ENCODE results near the gene PDE4B. TPM values are rescaled to one million over a fixed set of nuclear protein-coding genes. Genes with fewer than 3 reads are reported as not detected.

PDE4B gene
- total and polyA plus RNA-seq, 9 of the 15 experiments (the other 6 are each of a cell fraction or from before 2014, with no cell fraction given) = 0.09 TPM; not detected in 8

GRCh38 chr1:66166753-66167152 lies 374.1 kb downstream of the PDE4B start (continued):
- TF ChIP-seq ZNF551 (CRISPR knock-in tag; IDR thresholded peaks at IDR 0.05) (no peak), ZKSCAN8 (CRISPR knock-in tag; IDR thresholded peaks at IDR 0.05) (no peak), NEUROD1 (IDR thresholded peaks at IDR 0.05; ENCODE audit: borderline replicate concordance, low read depth, low read length, partially characterized antibody) (no peak), HBP1 (CRISPR knock-in tag; IDR thresholded peaks at IDR 0.05) (no peak), PHTF2 (CRISPR knock-in tag; IDR thresholded peaks at IDR 0.05) (no peak), TFE3 (CRISPR knock-in tag; IDR thresholded peaks at IDR 0.05) (no peak), NCOA6 (IDR thresholded peaks at IDR 0.05) (no peak), SP2 (IDR thresholded peaks at IDR 0.05; ENCODE audit: extremely low read depth, low read depth, low read length, poor library complexity, severe bottlenecking) (no peak), EWSR1 (IDR thresholded peaks at IDR 0.05; ENCODE audit: borderline replicate concordance, low read depth, partially characterized antibody) (no peak), MAFG (tag; conservative IDR thresholded peaks at IDR 0.05) (no peak), ZNF311 (CRISPR knock-in tag; IDR thresholded peaks at IDR 0.05) (no peak), GTF2F1 (IDR thresholded peaks at IDR 0.05; ENCODE audit: low read depth, low read length) (no peak), CBFB (CRISPR knock-in tag; IDR thresholded peaks at IDR 0.05) (no peak)
